ENCODE results near the gene WDR91. TPM values are rescaled to one million over a fixed set of nuclear protein-coding genes. Genes with fewer than 3 reads are reported as not detected.

Gene WDR91
- total RNA-seq, 2 experiments from 2014 or later: 12.9 to 13.1 TPM

- Mint-ChIP-seq H3K9me3 (no peaks in the 10 kb centered on the region), H3K4me1 (ENCODE audit: low read depth) (no peaks in the 10 kb centered on the region), H3K27me3 (peaks cover 8% of the 10 kb centered on the region), H3K36me3 (ENCODE audit: low read depth) (no peaks in the 10 kb centered on the region), H3K4me3 (no peak overlapping the region), H3K27ac (no peak overlapping the region)
- CTCF ChIA-PET: interaction anchor here (1.0 to 2.0 kb wide), 2 partner anchors 28 to 35 kb away, joined by 3 to 6 read pairs; no protein-coding TSS in a partner anchor
- intact Hi-C loops (cut with micrococcal nuclease): no loop called here
- POLR2A ChIA-PET: interaction anchor here (1.1 kb wide), 1 partner anchor 36 kb away, joined by 3 read pairs; no protein-coding TSS in a partner anchor
- TF ChIP-seq CTCF (IDR thresholded peaks at IDR 0.05): no peak
- ATAC-seq (no peak), DNase-seq (no peak)
These were observed 35.0 kb upstream of the WDR91 start for GRCh38 chr7:135246191-135246825.

- H3K36me3 Mint-ChIP-seq (ENCODE audit: low read depth): no peaks in the 10 kb centered on the region
- CTCF ChIA-PET: interaction anchor here (0.8 to 1.8 kb wide), 3 partner anchors 30 to 35 kb away, joined by 3 to 9 read pairs (median 3); no protein-coding TSS in a partner anchor
These were observed 34.2 kb upstream of the WDR91 start for GRCh38 chr7:135245226-135246190.

GRCh38 chr7:135242096-135242684, 30.9 kb upstream of the WDR91 start:
- no peak overlapping the region for H3K27ac Mint-ChIP-seq
- no peaks in the 10 kb centered on the region for H3K9me3 Mint-ChIP-seq
- intact Hi-C loops (cut with micrococcal nuclease): no loop called here
- CTCF ChIA-PET: interaction anchor here (1.8 kb wide), 1 partner anchor 32 kb away, joined by 5 read pairs; no protein-coding TSS in a partner anchor
- TF ChIP-seq CTCF (IDR thresholded peaks at IDR 0.05): no peak
- no peak overlapping the region for H3K4me3 Mint-ChIP-seq
- ATAC-seq (no peak), DNase-seq (no peak)
- no peaks in the 10 kb centered on the region for H3K36me3 Mint-ChIP-seq (ENCODE audit: low read depth)
- H3K4me1 Mint-ChIP-seq (ENCODE audit: low read depth): no peaks in the 10 kb centered on the region
- POLR2A ChIA-PET: no interaction called here
- H3K27me3 Mint-ChIP-seq: peaks cover 9% of the 10 kb centered on the region

More at GRCh38 chr7:135245226-135246190, 34.2 kb upstream of the WDR91 start:
- ATAC-seq (no peak), DNase-seq (no peak)
- POLR2A ChIA-PET: no interaction called here
- intact Hi-C loops (cut with micrococcal nuclease): no loop called here
- H3K27ac Mint-ChIP-seq: no peak overlapping the region
- H3K4me1 Mint-ChIP-seq (ENCODE audit: low read depth): no peaks in the 10 kb centered on the region
- no peaks in the 10 kb centered on the region for H3K9me3 Mint-ChIP-seq
- H3K4me3 Mint-ChIP-seq: no peak overlapping the region
- no peak for TF ChIP-seq CTCF (IDR thresholded peaks at IDR 0.05)
- H3K27me3 Mint-ChIP-seq: peaks cover 9% of the 10 kb centered on the region

- Mint-ChIP-seq H3K9me3 (no peaks in the 10 kb centered on the region), H3K36me3 (ENCODE audit: low read depth) (no peaks in the 10 kb centered on the region), H3K27me3 (peaks cover 9% of the 10 kb centered on the region), H3K4me1 (ENCODE audit: low read depth) (peaks cover 5% of the 10 kb centered on the region), H3K4me3 (no peak overlapping the region), H3K27ac (no peak overlapping the region)
- ChIA-PET POLR2A (no interaction called here), CTCF (no interaction called here)
- DNase-seq: no peak
- TF ChIP-seq CTCF (IDR thresholded peaks at IDR 0.05): no peak
- ATAC-seq: no peak
- intact Hi-C loops (cut with micrococcal nuclease): no loop called here
These were observed 29.1 kb upstream of the WDR91 start for GRCh38 chr7:135240441-135240840.

Data from activated CD8-positive, alpha-beta T cell treated with anti-CD3 and anti-CD28 coated beads for 36 hours (primary cell).